Stimulated activated CD4-positive, alpha-beta T cell treated with anti-CD3 and anti-CD28 coated beads, Interleukin-1b, Interleukin-23, amount 100 ng/mL, for 1 hour (primary cell): Measurements from ENCODE around the gene SLC39A13.

ENCODE experiments used
- DNase-seq, 2 donors: peaks; one replicate each; pipeline ENCODE4 v3.0.0-alpha.2; 2020; ENCODE audit warnings: low read depth in 2 of 2

SLC39A13 gene

GRCh38 chr11:47430524-47430923 is 22.1 kb downstream of the SLC39A13 start:
- DNase-seq, result no peak

GRCh38 chr11:47431356-47432083 is 23.1 kb downstream of the SLC39A13 start:
- no peak for DNase-seq

DNA sequence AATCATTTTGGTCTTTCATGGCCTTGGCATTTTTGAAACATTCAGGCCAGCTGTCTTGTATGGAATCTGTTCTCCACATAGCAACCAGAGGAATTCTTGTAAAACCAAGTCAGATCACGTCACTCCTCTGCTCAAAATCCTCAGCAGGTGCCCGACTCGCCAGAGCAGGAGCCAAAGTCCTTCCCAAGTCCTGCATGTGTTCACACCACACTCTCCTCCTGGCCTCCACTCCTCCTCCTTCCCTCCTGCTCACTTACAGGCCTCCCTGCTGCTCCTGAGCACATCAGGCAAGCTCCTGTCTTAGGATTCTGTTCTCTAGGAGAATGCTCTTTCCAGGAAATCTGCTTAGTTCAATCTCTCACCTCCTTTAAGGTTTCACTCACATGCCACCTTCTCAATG is 24.8 kb downstream of the SLC39A13 start:
- no peak for DNase-seq

DNA sequence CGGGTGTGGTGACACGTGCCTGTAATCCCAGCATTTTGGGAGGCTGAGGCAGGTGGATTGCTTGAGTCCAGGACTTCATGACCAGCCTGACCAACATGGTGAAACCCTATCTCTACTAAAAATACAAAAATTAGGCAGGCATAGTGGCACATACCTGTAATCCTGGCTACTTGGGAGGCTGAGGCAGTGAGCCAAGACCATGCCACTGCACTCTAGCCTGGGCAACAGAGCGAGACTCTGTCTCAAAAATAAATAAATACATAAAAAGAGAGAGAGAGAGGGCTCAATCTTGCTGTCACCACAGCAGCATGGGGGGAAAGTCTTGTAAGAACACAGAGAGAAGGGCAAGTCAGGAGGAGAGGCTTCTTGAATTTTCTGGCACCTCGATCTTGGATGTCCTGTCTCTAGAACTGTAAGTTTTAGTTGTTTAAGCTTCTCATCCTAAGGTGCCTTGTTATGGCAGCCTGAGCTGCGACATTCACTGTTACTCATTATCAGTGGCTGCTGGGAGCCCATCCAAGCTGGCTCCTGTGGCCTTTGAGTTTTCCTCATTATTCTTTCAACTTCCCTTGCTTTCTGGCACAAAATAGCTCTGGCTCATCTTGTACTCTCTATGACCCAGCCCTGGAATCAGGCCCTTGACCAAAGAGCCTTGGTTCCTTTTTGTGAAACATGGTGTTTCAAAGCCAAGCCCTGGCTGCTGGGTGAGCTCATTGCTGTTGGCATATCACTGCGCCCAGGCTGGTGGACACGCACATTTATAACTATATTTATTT is 25.8 kb downstream of the SLC39A13 start:
- DNase-seq, result no peak

DNA sequence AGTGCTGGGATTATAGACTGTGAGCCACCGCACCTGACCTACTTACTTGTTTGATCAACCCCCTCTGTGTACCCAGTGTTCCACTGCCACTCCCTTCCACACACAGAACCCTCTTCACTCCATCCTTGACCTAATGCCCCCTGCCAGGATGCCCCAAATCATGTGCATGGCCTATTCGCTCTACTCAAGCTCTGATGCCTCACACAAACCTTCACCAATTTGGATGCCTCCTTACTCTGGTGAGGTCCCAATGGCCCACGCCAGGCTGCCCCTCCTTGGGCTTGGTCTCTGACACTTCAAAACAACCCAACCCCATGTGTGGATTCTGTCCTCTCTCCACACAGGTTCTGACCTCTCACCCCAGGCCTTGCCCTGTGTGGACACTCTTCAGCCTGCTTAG is 27.3 kb downstream of the SLC39A13 start:
- no peak for DNase-seq

DNA sequence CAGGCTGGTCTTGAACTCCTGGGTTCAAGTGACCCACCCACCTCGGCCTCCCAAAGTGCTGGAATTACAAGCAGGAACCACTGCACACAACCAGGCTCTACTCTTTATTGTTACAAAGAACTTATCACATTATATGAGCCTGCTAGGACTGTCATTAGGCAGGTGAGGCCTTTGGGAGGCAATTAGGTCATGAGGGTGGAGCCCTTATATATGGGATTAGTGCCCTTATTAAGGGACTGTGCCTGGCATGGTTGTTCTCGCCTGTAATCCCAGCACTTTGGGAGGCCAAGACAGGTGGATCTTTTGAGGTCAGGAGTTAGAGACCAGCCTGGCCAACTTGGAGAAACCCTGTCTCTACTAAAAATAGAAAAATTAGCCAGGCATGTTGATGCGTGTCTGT is 28.3 kb downstream of the SLC39A13 start:
- DNase-seq, result no peak

DNA sequence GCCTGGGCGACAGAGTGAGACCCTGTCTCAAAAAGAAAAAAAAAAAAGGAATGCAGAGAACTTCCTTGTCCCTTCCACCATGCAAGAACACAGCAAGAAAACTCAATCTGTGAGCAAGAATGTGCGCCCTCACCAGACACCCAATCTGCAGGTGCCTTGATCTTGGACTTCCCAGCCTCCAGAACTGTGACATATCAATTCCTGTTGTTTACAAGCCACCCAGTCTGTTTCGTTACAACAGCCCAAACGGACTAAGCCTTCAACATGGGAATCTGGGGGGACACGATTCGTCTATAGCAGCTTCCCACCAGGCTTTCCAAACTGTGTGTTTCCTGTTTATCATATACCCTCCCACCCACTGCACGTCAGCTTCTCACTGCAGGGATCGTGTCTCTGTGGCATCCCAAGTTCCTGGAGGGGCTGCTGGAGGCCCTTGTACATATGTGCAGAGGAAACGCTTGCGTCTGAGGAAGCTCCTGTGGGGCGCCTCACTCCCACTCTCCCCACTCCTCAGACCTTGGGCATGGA is 28.9 kb downstream of the SLC39A13 start:
- no peak for DNase-seq

DNA sequence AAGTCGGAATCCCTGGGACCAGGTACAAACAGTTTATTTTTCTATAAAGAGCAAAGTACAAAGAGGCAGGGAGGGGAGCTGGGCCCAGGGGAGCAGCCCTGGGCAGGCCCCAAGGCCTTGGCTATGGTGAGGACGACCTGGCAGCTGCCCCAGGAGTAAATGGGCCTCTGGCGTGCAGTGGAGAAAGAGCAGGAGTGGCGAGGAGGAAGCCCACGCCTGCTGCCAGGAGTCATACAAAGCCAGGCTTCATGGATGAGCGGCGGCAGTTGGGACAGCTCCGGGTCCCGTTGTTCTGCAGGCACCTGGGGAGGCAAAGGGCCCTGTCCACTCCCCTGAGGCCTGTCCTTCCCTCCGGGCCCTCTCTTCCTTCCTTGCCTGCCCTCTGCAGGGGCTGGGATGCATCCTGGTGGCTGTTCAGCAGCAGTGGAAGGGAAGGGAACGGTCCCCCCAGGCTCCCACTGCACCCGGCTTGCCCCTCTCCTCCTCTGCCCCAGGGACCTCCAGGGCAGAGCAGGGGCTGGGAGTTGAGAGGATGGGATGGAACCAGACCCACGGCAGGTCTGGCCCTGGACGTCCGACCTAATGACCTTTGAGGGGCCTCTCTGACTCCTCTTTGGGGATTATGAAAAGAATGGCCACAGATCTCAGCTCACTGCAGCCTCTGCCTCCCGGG is 29.5 kb downstream of the SLC39A13 start:
- no peak for DNase-seq

- no peak for DNase-seq
Observed at GRCh38 chr11:47438721-47439120, 30.3 kb downstream of the SLC39A13 start.

DNA sequence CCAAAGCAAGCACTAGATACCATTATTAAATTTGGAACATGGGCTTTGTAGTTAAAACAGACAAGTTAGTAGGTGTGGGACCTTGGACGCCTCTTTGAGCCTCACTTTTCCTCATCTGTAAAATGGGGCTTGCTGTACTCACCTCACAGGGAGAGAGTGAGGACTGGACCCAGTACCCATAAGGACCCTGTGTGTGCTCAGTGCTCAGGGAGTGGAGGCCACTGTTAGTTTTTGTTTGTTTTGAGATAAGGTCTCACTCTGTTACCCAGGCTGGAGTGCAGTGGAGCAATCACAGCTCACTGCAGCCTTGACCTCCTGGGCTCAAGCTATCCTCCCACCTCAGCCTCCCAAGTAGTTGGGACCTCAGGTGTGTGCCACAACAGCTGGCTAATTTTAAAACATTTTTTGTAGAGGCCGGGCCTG is 31.7 kb downstream of the SLC39A13 start:
- DNase-seq, result no peak

- no peak for DNase-seq
Observed at GRCh38 chr11:47441421-47441820, 33.0 kb downstream of the SLC39A13 start.

GRCh38 chr11:47442514-47442913 is 34.1 kb downstream of the SLC39A13 start:
- DNase-seq, result no peak

DNA sequence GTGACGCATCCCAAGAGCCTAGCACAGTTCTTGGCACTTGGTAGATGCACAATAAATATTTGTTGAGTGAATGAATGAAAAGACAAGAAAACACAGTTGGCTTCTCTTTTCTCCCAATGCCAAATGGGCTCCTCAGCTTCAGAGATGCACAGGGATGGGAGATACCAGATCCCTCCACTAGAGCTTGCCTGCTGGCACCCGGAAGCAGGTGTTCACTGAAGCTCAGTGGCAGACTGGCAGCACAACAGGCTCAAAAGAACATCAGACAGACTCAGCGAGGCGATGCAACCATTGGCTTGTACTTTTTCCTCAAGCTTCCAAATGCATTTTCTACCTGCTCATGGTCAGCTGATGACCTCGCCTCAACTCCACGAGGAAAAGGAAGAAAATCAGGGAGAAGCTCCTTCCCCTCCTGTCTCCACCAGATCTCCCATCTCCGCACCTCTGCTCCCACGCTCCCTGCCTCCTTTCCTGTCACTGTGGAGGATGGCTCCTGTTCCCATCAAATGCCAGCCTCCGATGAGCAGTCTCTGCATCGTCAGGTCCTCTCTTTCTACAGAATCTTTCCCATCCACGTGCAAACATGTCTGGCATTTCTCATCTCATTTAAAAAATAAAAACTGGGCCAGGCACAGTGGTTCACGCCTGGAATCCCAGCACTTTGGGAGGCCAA is 34.8 kb downstream of the SLC39A13 start:
- no peak for DNase-seq

DNA sequence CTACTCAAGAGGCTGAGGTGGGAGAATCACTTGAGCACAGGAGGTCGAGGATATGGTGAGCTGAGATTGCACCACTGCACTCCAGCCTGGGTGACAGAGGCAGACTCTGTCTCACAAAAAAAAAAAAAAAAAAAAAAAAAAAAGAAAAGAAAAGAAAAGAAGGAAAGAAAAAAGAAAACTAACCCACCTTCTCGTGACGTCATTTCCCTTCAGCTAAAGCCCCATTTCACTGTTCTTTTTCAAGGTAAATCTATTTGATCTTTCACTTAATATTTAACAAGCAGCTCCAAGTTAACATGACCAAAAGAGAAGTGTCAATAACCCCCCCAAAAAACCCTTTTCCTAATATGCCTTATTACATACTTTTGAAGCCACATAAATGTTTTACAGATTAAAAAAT is 35.4 kb downstream of the SLC39A13 start:
- no peak for DNase-seq

DNA sequence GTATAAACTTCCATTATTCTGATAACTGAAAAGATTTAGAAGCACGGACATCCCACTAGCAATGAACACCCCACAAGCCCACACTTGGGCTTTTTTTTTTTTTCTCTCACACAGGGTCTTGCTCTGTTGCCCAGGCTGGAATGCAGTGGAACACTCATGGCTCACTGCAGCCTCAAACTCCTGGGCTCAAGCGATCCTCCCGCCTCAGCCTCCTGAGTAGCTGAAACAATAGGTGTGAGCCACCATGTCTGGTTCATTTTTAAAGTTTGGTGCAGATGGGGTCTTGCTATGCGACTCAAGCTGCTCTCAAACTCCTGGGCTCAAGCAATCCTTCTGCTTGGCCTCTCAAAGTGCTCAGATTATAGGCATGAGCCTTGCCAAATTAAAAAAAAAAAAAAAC is 37.5 kb downstream of the SLC39A13 start:
- DNase-seq, result no peak

DNA sequence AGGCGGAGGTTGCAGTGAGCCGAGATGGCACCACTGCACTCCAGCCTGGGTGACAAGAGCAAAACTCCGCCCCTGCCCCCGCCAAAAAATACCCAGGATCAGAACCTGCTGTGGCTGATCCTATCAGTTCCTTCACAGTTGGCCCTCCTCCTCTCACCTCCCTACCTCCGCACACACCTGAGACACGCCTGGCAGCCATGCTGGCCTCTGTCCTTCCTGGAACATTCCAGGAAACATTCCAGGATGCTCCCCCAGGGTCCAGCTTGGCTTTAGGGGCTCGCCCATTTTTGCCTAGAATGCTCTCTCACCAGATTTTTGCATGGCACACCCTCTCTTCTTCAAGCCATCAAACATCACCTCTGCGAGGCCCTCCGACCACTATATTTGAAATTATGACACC is 38.4 kb downstream of the SLC39A13 start:
- DNase-seq, result no peak

DNA sequence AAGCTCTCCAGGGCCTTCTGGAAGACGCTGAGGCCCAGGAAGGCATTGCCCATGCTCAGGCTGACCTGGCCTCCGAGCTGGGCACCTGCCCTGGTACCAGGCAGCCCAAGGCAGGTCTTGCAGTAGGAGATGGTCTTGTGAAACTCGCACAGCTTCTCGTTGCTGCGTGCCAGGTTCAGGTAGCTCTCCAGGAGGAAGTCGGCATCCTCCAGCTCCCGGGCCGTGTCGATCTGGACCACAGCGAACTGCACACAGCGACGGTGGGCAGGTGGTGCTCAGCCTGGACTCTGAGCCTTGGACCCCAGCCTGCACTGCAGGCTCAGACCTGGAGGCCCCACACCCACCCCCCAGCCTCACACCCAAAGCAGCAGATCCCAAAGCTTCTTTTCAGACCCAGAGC is 39.5 kb downstream of the SLC39A13 start:
- DNase-seq, result no peak

GRCh38 chr11:47448566-47449427 is 40.4 kb downstream of the SLC39A13 start, which contains the start of gene RAPSN:
Gene RAPSN, minus strand, starts transcription at chr11:47449136. Its CDS starts 172 bp downstream, at chr11:47448964.
- DNase-seq, result no peak

- DNase-seq, result no peak
Observed at GRCh38 chr11:47449541-47449940, 41.2 kb downstream of the SLC39A13 start.

DNA sequence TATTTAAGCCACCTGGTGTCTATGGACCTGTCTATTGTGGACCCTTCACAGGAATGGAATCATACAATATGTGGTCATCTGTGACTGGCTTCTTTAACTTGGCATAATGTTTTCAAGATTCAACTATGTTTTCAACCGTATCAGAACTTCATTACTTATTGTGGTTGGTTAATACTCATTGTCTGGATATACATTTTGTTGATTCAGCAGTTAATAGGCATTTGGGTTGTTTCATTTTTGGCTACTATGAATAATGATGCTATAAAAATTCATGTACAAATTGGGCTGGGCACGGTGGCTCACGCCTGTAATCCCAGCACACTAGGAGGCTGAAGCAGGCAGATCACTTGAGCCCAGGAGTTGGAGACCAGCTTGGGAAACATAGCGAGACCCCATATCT is 43.0 kb downstream of the SLC39A13 start:
- no peak for DNase-seq

DNA sequence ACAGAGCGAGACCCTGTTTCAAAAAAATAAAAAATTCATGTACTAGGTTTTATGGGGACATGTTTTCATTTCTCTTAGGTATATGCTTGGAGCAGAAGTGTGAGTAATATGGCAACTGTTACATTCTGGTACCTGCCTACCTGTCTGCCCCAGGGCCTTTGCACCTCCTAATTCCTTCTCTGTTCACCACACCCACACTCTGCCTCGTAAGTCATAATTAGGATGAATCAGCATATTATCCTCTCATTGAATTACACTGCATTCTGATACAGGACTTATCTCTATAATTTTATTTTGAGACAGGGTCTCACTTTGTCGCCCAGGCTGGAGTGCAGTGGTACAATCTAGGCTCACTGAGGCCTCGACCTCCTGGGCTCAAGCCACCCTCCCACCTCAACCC is 43.6 kb downstream of the SLC39A13 start:
- no peak for DNase-seq
